ENCODE data around the gene FGF21. TPM values are rescaled to one million over a fixed set of nuclear protein-coding genes. Genes with fewer than 3 reads are reported as not detected.

The FGF21 gene
- polyA plus RNA-seq, 4 donors, result not detected

Other genes with a start within 250 kb of the FGF21 start
- 1 to 10 TPM; 1.7 to 3.6 (median 2.4) TPM for gene LMTK3, start 243.7 kb upstream of the FGF21 start, polyA plus RNA-seq (ENCODE audit: insufficient read length in 4 of 4)
- gene SULT2B1, start 203.4 kb upstream of the FGF21 start, polyA plus RNA-seq (ENCODE audit: insufficient read length in 4 of 4), result under 1 TPM; 0.19 to 0.61 (median 0.38) TPM
- gene SPACA4, start 148.8 kb upstream of the FGF21 start, polyA plus RNA-seq (ENCODE audit: insufficient read length in 4 of 4), result under 1 TPM in 1 of 4 donors, not detected in 3; 0.06 TPM
- gene FAM83E, start 140.4 kb upstream of the FGF21 start, polyA plus RNA-seq (ENCODE audit: insufficient read length in 4 of 4), result 1 to 10 TPM in 3 of 4 donors, under 1 TPM in 1; 0.62 to 1.6 (median 1.1) TPM
- 1,000 to 10,000 TPM; 1,054 to 1,482 (median 1,060) TPM for gene RPL18, start 136.3 kb upstream of the FGF21 start, polyA plus RNA-seq (ENCODE audit: insufficient read length in 4 of 4)
- gene SPHK2, start 136.0 kb upstream of the FGF21 start, polyA plus RNA-seq (ENCODE audit: insufficient read length in 4 of 4), result 10 to 100 TPM; 18.6 to 30.6 (median 21.0) TPM
- gene DBP, start 118.1 kb upstream of the FGF21 start, polyA plus RNA-seq (ENCODE audit: insufficient read length in 4 of 4), result 10 to 100 TPM; 11.6 to 14.7 (median 13.2) TPM
- gene CA11, start 109.3 kb upstream of the FGF21 start, polyA plus RNA-seq (ENCODE audit: insufficient read length in 4 of 4), result 10 to 100 TPM; 20.5 to 31.1 (median 24.5) TPM
- gene NTN5, start 82.5 kb upstream of the FGF21 start, polyA plus RNA-seq (ENCODE audit: insufficient read length in 4 of 4), result 1 to 10 TPM in 1 of 4 donors, under 1 TPM in 3; 0.53 to 1.6 (median 0.77) TPM
- 1 to 10 TPM; 1.8 to 3.4 (median 2.2) TPM for gene FUT2, start 59.6 kb upstream of the FGF21 start, polyA plus RNA-seq (ENCODE audit: insufficient read length in 4 of 4)
- 1 to 10 TPM; 4.8 to 7.8 (median 6.5) TPM for gene MAMSTR, start 35.8 kb upstream of the FGF21 start, polyA plus RNA-seq (ENCODE audit: insufficient read length in 4 of 4)
- 10 to 100 TPM; 12.1 to 18.7 (median 13.5) TPM for gene RASIP1, start 14.9 kb upstream of the FGF21 start, polyA plus RNA-seq (ENCODE audit: insufficient read length in 4 of 4)
- gene IZUMO1, start 8.6 kb upstream of the FGF21 start, polyA plus RNA-seq (ENCODE audit: insufficient read length in 4 of 4), result 1 to 10 TPM in 1 of 4 donors, under 1 TPM in 3; 0.36 to 1.0 (median 0.52) TPM
- 1 to 10 TPM; 3.1 to 3.7 (median 3.4) TPM for gene FUT1, start 2.9 kb upstream of the FGF21 start, polyA plus RNA-seq (ENCODE audit: insufficient read length in 4 of 4)
- gene BCAT2, start 55.5 kb downstream of the FGF21 start, polyA plus RNA-seq (ENCODE audit: insufficient read length in 4 of 4), result 10 to 100 TPM; 34.5 to 46.3 (median 38.8) TPM
- 10 to 100 TPM; 25.9 to 44.8 (median 33.1) TPM for gene HSD17B14, start 81.0 kb downstream of the FGF21 start, polyA plus RNA-seq (ENCODE audit: insufficient read length in 4 of 4)
- gene PLEKHA4, start 113.1 kb downstream of the FGF21 start, polyA plus RNA-seq (ENCODE audit: insufficient read length in 4 of 4), result 10 to 100 TPM; 20.4 to 28.7 (median 21.8) TPM
- 10 to 100 TPM; 35.7 to 41.1 (median 36.2) TPM for gene PPP1R15A, start 116.9 kb downstream of the FGF21 start, polyA plus RNA-seq (ENCODE audit: insufficient read length in 4 of 4)
- gene TULP2, start 143.2 kb downstream of the FGF21 start, polyA plus RNA-seq (ENCODE audit: insufficient read length in 4 of 4), result 1 to 10 TPM in 1 of 4 donors, under 1 TPM in 3; 0.64 to 1.2 (median 0.85) TPM
- gene NUCB1, start 144.8 kb downstream of the FGF21 start, polyA plus RNA-seq (ENCODE audit: insufficient read length in 4 of 4), result 100 to 1,000 TPM; 273 to 369 (median 280) TPM
- 10 to 100 TPM in 1 of 4 donors, 1 to 10 TPM in 3; 4.9 to 11.6 (median 6.8) TPM for gene DHDH, start 178.2 kb downstream of the FGF21 start, polyA plus RNA-seq (ENCODE audit: insufficient read length in 4 of 4)
- 10 to 100 TPM; 72.5 to 91.2 (median 79.4) TPM for gene BAX, start 199.4 kb downstream of the FGF21 start, polyA plus RNA-seq (ENCODE audit: insufficient read length in 4 of 4)
- gene FTL, start 209.8 kb downstream of the FGF21 start, polyA plus RNA-seq (ENCODE audit: insufficient read length in 4 of 4), result 1,000 to 10,000 TPM; 2,163 to 3,232 (median 2,621) TPM
- 10 to 100 TPM; 40.5 to 47.3 (median 41.6) TPM for gene GYS1, start 237.8 kb downstream of the FGF21 start, polyA plus RNA-seq (ENCODE audit: insufficient read length in 4 of 4)
- gene RUVBL2, start 238.4 kb downstream of the FGF21 start, polyA plus RNA-seq (ENCODE audit: insufficient read length in 4 of 4), result 100 to 1,000 TPM in 1 of 4 donors, 10 to 100 TPM in 3; 77.1 to 105 (median 82.6) TPM

Measured in right renal pelvis (tissue), 4 donors.